ENCODE data around the gene HUNK.
"Not testable (repeated sequence)": the region's sequence is repeated elsewhere in the genome, so short reads cannot be mapped to it uniquely, and the experiment has no call there.

HUNK gene

GRCh38 chr21:32001390-32001789 lies 128.6 kb downstream of the HUNK start:
- no peak for DNase-seq (ENCODE audit: low spot score)

- no peak for DNase-seq (ENCODE audit: low spot score)
These were observed 130.6 kb downstream of the HUNK start for GRCh38 chr21:32003411-32003810.

GRCh38 chr21:32004291-32004690 lies 131.5 kb downstream of the HUNK start:
- DNase-seq (ENCODE audit: low spot score) = no peak

- DNase-seq (ENCODE audit: low spot score) = no peak
These were observed 134.6 kb downstream of the HUNK start for GRCh38 chr21:32007456-32007855.

- no peak for DNase-seq (ENCODE audit: low spot score)
These were observed 135.9 kb downstream of the HUNK start for GRCh38 chr21:32008714-32009113.

GRCh38 chr21:32009263-32009662 lies 136.4 kb downstream of the HUNK start:
- no peak for DNase-seq (ENCODE audit: low spot score)

GRCh38 chr21:32015461-32016139 lies 142.8 kb downstream of the HUNK start:
- DNase-seq (ENCODE audit: low spot score) = no peak

- no peak for DNase-seq (ENCODE audit: low spot score)
These were observed 145.6 kb downstream of the HUNK start for GRCh38 chr21:32018381-32018780.

GRCh38 chr21:32020564-32020963 lies 147.7 kb downstream of the HUNK start:
- no peak for DNase-seq (ENCODE audit: low spot score)

- DNase-seq (ENCODE audit: low spot score) = peak; percentile 83
These were observed 148.6 kb downstream of the HUNK start for GRCh38 chr21:32021319-32021994.

- no peak for DNase-seq (ENCODE audit: low spot score)
These were observed 149.3 kb downstream of the HUNK start for GRCh38 chr21:32022146-32022545.

- no peak for DNase-seq (ENCODE audit: low spot score)
These were observed 157.4 kb downstream of the HUNK start for GRCh38 chr21:32030146-32030652.

GRCh38 chr21:32034850-32035249 lies 162.0 kb downstream of the HUNK start:
- no peak for DNase-seq (ENCODE audit: low spot score)

- no peak for DNase-seq (ENCODE audit: low spot score)
These were observed 162.8 kb downstream of the HUNK start for GRCh38 chr21:32035617-32036016.

- DNase-seq (ENCODE audit: low spot score) = no peak
These were observed 163.9 kb downstream of the HUNK start for GRCh38 chr21:32036756-32037155.

- not testable (repeated sequence) for DNase-seq (ENCODE audit: low spot score)
These were observed 165.9 kb downstream of the HUNK start for GRCh38 chr21:32038751-32039150.

- no peak for DNase-seq (ENCODE audit: low spot score)
These were observed 170.6 kb downstream of the HUNK start for GRCh38 chr21:32043458-32043857.

GRCh38 chr21:32044205-32045180 lies 171.7 kb downstream of the HUNK start:
- DNase-seq (ENCODE audit: low spot score) = no peak

- DNase-seq (ENCODE audit: low spot score) = no peak
These were observed 173.4 kb downstream of the HUNK start for GRCh38 chr21:32046191-32046590.

GRCh38 chr21:32048353-32048752 lies 175.5 kb downstream of the HUNK start:
- no peak for DNase-seq (ENCODE audit: low spot score)

Measured in D341Med (cell line).